ENCODE results near the gene GUCD1.

DNA sequence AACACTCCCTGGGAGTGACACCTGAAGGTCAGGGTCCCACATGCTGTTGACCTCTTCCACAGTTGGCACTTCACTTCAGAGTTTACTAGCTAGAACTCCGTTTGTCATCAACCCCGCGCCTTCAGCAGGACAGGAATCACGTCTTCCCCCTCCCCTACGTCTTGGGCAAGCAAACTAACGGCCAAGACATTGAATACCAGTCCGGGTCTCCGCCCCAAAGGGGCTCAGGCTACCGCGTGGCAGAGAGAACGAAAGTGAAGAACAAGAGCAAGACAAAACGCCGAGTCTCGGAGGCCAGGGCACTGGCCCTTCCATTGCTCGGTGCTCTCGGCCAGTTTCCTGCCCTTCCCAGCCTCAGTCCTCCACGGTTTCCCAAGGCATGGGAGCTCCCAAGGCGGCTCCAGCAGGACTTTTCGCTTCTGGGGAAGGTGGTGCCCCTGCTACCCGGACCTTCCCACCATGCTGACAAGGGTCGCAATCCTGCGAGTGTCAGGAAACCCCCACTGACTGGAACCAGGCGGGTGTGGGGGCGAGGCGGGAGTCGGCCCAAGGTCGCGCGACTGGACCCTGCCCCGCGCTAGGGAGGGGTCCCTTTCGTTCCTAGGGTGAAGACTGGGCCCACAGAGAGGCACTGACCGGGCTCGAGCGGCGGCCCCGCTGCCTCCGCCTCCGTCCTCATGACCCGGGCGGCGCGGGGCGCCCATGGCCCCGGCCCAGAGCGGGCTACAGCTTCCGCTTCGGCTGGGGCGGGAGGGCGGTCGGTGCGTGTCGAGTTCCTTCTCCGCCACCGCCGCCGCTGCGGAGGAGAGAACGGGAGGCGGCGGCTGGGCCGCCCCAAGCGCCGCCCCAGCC, at the start of gene GUCD1:
- no peak for TF ChIP-seq EZH2 (IDR thresholded peaks at IDR 0.05; ENCODE audit: insufficient read depth, low read length)
- TF ChIP-seq, protein P1, sequence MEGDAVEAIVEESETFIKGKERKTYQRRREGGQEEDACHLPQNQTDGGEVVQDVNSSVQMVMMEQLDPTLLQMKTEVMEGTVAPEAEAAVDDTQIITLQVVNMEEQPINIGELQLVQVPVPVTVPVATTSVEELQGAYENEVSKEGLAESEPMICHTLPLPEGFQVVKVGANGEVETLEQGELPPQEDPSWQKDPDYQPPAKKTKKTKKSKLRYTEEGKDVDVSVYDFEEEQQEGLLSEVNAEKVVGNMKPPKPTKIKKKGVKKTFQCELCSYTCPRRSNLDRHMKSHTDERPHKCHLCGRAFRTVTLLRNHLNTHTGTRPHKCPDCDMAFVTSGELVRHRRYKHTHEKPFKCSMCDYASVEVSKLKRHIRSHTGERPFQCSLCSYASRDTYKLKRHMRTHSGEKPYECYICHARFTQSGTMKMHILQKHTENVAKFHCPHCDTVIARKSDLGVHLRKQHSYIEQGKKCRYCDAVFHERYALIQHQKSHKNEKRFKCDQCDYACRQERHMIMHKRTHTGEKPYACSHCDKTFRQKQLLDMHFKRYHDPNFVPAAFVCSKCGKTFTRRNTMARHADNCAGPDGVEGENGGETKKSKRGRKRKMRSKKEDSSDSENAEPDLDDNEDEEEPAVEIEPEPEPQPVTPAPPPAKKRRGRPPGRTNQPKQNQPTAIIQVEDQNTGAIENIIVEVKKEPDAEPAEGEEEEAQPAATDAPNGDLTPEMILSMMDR (IDR thresholded peaks at IDR 0.05; ENCODE audit: insufficient read depth, low read depth, low read length), result no peak

All from astrocyte (in vitro differentiated cells and primary cell).